Activated CD8-positive, alpha-beta memory T cell treated with anti-CD3 and anti-CD28 coated beads, Interleukin-2, amount 50 U/mL, for 1 hour (primary cell): ENCODE measurements around the gene FTCD.
"Not testable (repeated sequence)": the region's sequence is repeated elsewhere in the genome, so short reads cannot be mapped to it uniquely, and the experiment has no call there.

Source experiments
- DNase-seq: peaks from one replicate; pipeline ENCODE4 v3.0.0-alpha.2; 2020; ENCODE audit errors: extremely low read depth

Gene FTCD

GRCh38 chr21:46171996-46172862 is 16.9 kb upstream of the FTCD start:
- DNase-seq = no peak

- no peak for DNase-seq
Measured at GRCh38 chr21:46171585-46171984, 16.2 kb upstream of the FTCD start.

GRCh38 chr21:46170436-46171193 is 15.2 kb upstream of the FTCD start:
- DNase-seq = not testable (repeated sequence)

GRCh38 chr21:46168659-46169386 is 13.4 kb upstream of the FTCD start:
- no peak for DNase-seq

GRCh38 chr21:46168238-46168637 is 12.9 kb upstream of the FTCD start:
- no peak for DNase-seq

- no peak for DNase-seq
Measured at GRCh38 chr21:46165098-46165497, 9.7 kb upstream of the FTCD start.

GRCh38 chr21:46163380-46163779 is 8.0 kb upstream of the FTCD start:
- DNase-seq = no peak

GRCh38 chr21:46161633-46162592 is 6.5 kb upstream of the FTCD start:
- no peak for DNase-seq

- no peak for DNase-seq
Measured at GRCh38 chr21:46160907-46161632, 5.7 kb upstream of the FTCD start.

GRCh38 chr21:46160657-46160906 is 5.2 kb upstream of the FTCD start:
- no peak for DNase-seq

GRCh38 chr21:46159841-46160656 is 4.7 kb upstream of the FTCD start:
- no peak for DNase-seq

- DNase-seq = no peak
Measured at GRCh38 chr21:46159390-46159789, 4.0 kb upstream of the FTCD start.

GRCh38 chr21:46158666-46159300 is 3.4 kb upstream of the FTCD start:
- DNase-seq = no peak

GRCh38 chr21:46157987-46158451 is 2.6 kb upstream of the FTCD start:
- no peak for DNase-seq

- no peak for DNase-seq
Measured at GRCh38 chr21:46157396-46157986, 2.1 kb upstream of the FTCD start.

- DNase-seq = no peak
Measured at GRCh38 chr21:46156678-46157077, 1.3 kb upstream of the FTCD start.

GRCh38 chr21:46156378-46156645 is 933 bp upstream of the FTCD start:
- DNase-seq = no peak

GRCh38 chr21:46154955-46155513 is 345 bp downstream of the FTCD start:
- DNase-seq = no peak
